ENCODE results near the gene PTPRG. TPM values are rescaled to one million over a fixed set of nuclear protein-coding genes. Genes with fewer than 3 reads are reported as not detected.

PTPRG gene
- total RNA-seq, 4 donors from 2014 or later = 11.0 to 18.5 (median 14.9) TPM

GRCh38 chr3:61524933-61525332, 36.4 kb upstream of the PTPRG start:
- Histone ChIP-seq H3K36me3 (no peaks in the 10 kb centered on the region), H3K27me3 (no peaks in the 10 kb centered on the region), H3K4me1 (no peaks in the 10 kb centered on the region), H3K9me3 (no peaks in the 10 kb centered on the region), H3K4me3 (no peak overlapping the region), H3K27ac (no peak overlapping the region)
- 35% methylated on average over 4 of the region's 4 CpGs for WGBS
- TF ChIP-seq, protein P1, sequence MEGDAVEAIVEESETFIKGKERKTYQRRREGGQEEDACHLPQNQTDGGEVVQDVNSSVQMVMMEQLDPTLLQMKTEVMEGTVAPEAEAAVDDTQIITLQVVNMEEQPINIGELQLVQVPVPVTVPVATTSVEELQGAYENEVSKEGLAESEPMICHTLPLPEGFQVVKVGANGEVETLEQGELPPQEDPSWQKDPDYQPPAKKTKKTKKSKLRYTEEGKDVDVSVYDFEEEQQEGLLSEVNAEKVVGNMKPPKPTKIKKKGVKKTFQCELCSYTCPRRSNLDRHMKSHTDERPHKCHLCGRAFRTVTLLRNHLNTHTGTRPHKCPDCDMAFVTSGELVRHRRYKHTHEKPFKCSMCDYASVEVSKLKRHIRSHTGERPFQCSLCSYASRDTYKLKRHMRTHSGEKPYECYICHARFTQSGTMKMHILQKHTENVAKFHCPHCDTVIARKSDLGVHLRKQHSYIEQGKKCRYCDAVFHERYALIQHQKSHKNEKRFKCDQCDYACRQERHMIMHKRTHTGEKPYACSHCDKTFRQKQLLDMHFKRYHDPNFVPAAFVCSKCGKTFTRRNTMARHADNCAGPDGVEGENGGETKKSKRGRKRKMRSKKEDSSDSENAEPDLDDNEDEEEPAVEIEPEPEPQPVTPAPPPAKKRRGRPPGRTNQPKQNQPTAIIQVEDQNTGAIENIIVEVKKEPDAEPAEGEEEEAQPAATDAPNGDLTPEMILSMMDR (IDR thresholded peaks at IDR 0.05) = no peak
- no peak for TF ChIP-seq POLR2A (IDR thresholded peaks at IDR 0.05)
- no peak for TF ChIP-seq POLR2AphosphoS5 (IDR thresholded peaks at IDR 0.05)
- no peak for TF ChIP-seq EP300 (IDR thresholded peaks at IDR 0.05)
- no peak for DNase-seq (ENCODE audit: low spot score in 2 of 2)

DNA sequence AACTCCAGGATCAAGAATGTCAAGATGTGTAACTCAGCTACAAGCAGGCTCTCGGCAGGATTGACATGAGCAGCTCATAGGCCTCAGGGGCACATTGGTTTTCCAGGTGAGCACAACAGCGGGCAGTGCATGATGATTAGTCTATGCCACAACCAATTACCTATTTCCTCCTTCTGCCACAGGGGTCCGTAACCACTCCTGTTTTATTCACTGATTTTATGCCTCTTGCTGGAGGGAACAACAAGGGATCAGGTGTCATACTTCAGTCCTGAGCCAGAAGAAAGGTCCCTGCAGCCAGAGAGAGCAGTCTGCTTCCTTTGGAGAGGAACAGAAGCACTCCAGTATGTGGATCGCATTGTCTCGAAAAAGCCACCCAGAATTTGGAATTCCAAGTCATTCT, 35.1 kb upstream of the PTPRG start:
- TF ChIP-seq POLR2A (IDR thresholded peaks at IDR 0.05) = no peak
- TF ChIP-seq, protein P1 (IDR thresholded peaks at IDR 0.05) = no peak
- TF ChIP-seq POLR2AphosphoS5 (IDR thresholded peaks at IDR 0.05) = no peak
- no peak for TF ChIP-seq EP300 (IDR thresholded peaks at IDR 0.05)
- no peak overlapping the region for H3K27ac ChIP-seq
- 85% methylated on average over 5 of the region's 5 CpGs for WGBS
- DNase-seq (ENCODE audit: low spot score in 2 of 2) = no peak
- H3K27me3 ChIP-seq = no peaks in the 10 kb centered on the region
- no peaks in the 10 kb centered on the region for H3K4me1 ChIP-seq
- H3K9me3 ChIP-seq = no peaks in the 10 kb centered on the region
- no peak overlapping the region for H3K4me3 ChIP-seq
- no peaks in the 10 kb centered on the region for H3K36me3 ChIP-seq

- Histone ChIP-seq H3K27ac (no peak overlapping the region), H3K27me3 (no peaks in the 10 kb centered on the region), H3K36me3 (no peaks in the 10 kb centered on the region), H3K4me3 (no peak overlapping the region), H3K4me1 (no peaks in the 10 kb centered on the region), H3K9me3 (no peaks in the 10 kb centered on the region)
- no peak for DNase-seq (ENCODE audit: low spot score in 2 of 2)
- no peak for TF ChIP-seq POLR2A (IDR thresholded peaks at IDR 0.05)
- TF ChIP-seq POLR2AphosphoS5 (IDR thresholded peaks at IDR 0.05) = no peak
- no peak for TF ChIP-seq EP300 (IDR thresholded peaks at IDR 0.05)
- TF ChIP-seq, protein P1 (IDR thresholded peaks at IDR 0.05) = no peak
- WGBS = 87% methylated on average over 8 of the region's 8 CpGs
Observed at GRCh38 chr3:61527011-61527410, 34.4 kb upstream of the PTPRG start.

GRCh38 chr3:61530355-61530754, 31.0 kb upstream of the PTPRG start:
- Histone ChIP-seq H3K9me3 (no peaks in the 10 kb centered on the region), H3K4me3 (no peak overlapping the region), H3K27me3 (no peaks in the 10 kb centered on the region), H3K4me1 (no peaks in the 10 kb centered on the region), H3K27ac (no peak overlapping the region), H3K36me3 (no peaks in the 10 kb centered on the region)
- 24% methylated on average over 1 of the region's 1 CpG for WGBS
- DNase-seq (ENCODE audit: low spot score in 2 of 2) = no peak
- TF ChIP-seq POLR2AphosphoS5 (IDR thresholded peaks at IDR 0.05) (no peak), POLR2A (IDR thresholded peaks at IDR 0.05) (no peak), EP300 (IDR thresholded peaks at IDR 0.05) (no peak)
- TF ChIP-seq, protein P1 (IDR thresholded peaks at IDR 0.05) = no peak

GRCh38 chr3:61531528-61531927, 29.8 kb upstream of the PTPRG start:
- no peak overlapping the region for H3K27ac ChIP-seq
- H3K9me3 ChIP-seq = no peaks in the 10 kb centered on the region
- WGBS = 60% methylated on average over 2 of the region's 2 CpGs
- TF ChIP-seq EP300 (IDR thresholded peaks at IDR 0.05) (no peak), POLR2A (IDR thresholded peaks at IDR 0.05) (no peak), POLR2AphosphoS5 (IDR thresholded peaks at IDR 0.05) (no peak)
- TF ChIP-seq, protein P1 (IDR thresholded peaks at IDR 0.05) = no peak
- no peak overlapping the region for H3K4me3 ChIP-seq
- H3K27me3 ChIP-seq = no peaks in the 10 kb centered on the region
- DNase-seq (ENCODE audit: low spot score in 2 of 2) = no peak
- H3K4me1 ChIP-seq = no peaks in the 10 kb centered on the region
- no peaks in the 10 kb centered on the region for H3K36me3 ChIP-seq

All from suprapubic skin (tissue), 4 donors.